Transverse colon (tissue), 3 donors: ENCODE measurements around the gene KNOP1.

ENCODE experiments used
- EP300 ChIP-seq: sonication (generic); formaldehyde crosslinking; IDR thresholded peaks from one replicate; pipeline ENCODE4 v1.6.1; 2017; ENCODE audit warnings: antibody characterized with exemption, low read depth
- POLR2A ChIP-seq: fragments of 450-650 bp; IDR thresholded peaks from one replicate; pipeline ENCODE4 v1.6.1; 2016; ENCODE audit warnings: antibody characterized with exemption, mild to moderate bottlenecking, moderate library complexity
- TF ChIP-seq, protein P1 (sequence below), 5 experiments: fragments of 200-600 bp in 3 of 5; fragments of 450-650 bp in 2 of 5; sonication (generic) in 3 of 5; IDR thresholded peaks; 1 replicate in 2 of 5; 2 replicates in 3 of 5; pipeline ENCODE4 v1.5.1; 2016 to 2017; ENCODE audit warnings: antibody characterized with exemption in 5 of 5, inconsistent platforms in 3 of 5, mild to moderate bottlenecking in 2 of 5, moderate library complexity in 1 of 5

- TF ChIP-seq EP300 (no peak), POLR2A (no peak)
- TF ChIP-seq, protein P1, sequence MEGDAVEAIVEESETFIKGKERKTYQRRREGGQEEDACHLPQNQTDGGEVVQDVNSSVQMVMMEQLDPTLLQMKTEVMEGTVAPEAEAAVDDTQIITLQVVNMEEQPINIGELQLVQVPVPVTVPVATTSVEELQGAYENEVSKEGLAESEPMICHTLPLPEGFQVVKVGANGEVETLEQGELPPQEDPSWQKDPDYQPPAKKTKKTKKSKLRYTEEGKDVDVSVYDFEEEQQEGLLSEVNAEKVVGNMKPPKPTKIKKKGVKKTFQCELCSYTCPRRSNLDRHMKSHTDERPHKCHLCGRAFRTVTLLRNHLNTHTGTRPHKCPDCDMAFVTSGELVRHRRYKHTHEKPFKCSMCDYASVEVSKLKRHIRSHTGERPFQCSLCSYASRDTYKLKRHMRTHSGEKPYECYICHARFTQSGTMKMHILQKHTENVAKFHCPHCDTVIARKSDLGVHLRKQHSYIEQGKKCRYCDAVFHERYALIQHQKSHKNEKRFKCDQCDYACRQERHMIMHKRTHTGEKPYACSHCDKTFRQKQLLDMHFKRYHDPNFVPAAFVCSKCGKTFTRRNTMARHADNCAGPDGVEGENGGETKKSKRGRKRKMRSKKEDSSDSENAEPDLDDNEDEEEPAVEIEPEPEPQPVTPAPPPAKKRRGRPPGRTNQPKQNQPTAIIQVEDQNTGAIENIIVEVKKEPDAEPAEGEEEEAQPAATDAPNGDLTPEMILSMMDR (IDR thresholded peaks at IDR 0.05) = no peak
These were observed 4.3 kb downstream of the KNOP1 start for GRCh38 chr16:19713697-19714096.
